ENCODE data around the gene ARHGEF16.

Gene ARHGEF16

DNA sequence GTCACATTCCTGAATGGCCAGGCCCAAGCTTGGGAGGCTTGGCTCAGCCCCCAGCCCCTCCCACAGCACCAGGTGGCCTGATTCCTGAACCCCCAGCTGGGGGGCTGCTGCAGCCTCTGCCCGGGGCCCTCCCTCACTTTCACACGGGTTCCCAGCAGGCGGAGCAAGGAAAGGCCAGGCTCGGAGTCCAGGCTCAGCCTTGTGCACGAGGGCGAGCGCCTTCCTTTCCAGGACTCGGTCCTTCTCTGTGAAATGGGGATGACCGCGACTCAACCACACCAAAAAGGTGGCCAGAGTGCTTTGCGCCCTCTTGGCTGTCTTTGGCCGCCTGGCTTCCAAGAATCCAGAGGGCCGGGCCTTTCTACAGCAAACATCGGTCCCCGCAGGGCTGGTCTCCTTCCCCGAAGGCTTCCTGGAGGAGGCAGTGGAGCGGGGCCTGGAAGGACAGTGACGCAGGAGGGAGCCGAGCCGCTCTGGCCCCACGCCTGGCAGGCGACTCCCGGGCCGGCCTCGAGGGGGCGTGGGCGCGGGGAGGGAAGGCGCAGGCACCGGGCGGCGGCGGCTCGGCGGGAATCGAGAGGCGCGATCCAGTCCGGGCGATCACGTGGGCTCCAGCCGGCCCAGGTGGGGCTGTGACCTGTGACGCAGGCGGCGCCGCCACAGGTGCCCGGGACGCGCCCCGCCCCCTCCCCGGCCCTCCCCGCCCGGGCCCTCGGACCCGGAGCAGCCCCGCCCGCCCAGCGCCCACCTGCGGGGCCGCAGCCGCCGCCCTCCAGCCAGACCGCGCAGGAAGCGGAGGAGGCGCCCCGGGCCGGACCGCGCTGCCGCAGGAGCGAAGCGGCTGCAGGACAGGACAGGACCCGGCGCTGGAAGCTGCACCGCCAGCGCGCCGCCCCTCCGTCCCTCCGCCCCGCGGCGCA, at the start of gene ARHGEF16:
Gene ARHGEF16, plus strand, starts transcription at position 775 of the 920 bp plus-strand sequence. CDS start 8,420 bp downstream, outside the sequence.
- DNase-seq (ENCODE audit: low spot score) = peak; percentile 33

DNA sequence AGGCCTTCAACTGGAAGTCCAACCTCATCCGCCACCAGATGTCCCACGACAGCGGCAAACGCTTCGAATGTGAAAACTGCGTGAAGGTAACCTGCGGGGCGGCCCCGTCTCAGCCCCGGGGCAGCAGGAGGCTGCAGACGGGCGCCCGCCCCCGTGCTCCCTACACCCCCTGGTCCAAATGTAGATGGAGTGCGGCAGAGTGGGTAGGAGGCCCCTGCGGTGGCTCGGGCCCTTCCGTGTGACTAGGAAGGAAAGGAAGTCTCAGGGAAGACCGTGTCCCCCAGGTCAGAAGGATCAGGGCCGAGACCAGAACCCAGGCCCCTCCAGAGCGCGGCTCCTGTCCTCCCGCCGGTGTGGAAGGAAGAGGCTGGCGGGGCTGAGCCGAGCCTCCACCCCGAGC, 49.7 kb upstream of the ARHGEF16 start:
- DNase-seq (ENCODE audit: low spot score) = no peak

DNA sequence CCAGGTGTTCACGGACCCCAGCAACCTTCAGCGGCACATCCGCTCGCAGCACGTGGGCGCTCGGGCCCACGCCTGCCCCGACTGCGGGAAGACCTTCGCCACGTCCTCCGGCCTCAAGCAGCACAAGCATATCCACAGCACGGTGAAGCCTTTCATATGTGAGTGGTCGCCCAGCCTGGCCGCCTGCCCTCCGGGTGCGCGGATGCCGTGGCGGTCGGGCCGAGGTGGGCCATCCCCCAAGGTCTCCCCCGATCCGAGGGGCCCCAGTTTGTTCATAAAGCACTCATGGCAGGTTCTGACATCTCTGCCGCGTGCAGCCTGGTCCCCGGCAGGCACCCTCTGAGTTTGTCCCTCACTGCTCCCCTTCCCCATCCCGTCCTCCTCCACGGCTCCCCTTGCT, 49.0 kb upstream of the ARHGEF16 start:
- DNase-seq (ENCODE audit: low spot score) = no peak

DNA sequence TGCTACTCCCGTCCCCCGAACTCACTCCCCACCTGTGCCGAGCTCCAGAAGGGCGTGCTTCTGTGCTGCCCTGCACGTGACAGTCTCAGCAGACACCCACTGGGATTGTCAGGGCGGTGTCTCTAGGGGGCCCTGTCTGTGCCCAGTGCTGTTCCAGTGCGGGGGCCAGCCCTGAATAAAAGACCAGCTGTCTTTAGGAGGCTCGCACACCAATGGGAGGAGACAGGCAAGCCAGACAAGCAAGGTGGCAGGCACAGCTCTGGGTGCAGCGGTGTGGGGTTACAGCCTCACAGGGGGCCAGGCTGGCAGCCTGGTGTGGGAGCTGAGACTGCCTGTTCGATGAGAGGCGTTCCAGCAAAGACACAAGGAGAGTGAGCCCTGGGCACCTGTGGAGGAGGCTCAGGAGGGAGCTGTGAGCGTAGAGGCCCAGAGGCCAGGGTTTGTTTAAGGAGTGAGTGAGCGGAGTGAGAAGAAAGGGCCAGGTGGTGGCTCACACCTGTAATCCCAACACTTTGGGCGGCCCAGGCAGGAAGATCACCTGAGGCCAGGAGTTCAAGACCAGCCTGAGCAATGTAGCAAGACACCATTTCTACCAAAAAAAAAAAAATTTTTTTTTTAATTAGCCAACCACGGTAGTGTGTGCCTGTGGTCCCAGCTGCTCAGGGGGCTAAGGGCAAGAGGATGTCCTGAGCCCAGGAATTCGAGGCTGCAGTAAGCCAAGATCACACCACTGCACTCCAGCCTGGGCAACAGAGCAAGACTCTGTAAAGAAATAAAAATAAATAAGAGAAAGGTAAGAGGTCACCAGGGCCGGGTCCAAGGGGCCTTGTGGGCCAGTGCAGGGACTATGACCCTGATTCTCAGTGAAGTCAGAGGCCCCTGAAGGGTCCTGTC, 48.2 kb upstream of the ARHGEF16 start:
- no peak for DNase-seq (ENCODE audit: low spot score)

DNA sequence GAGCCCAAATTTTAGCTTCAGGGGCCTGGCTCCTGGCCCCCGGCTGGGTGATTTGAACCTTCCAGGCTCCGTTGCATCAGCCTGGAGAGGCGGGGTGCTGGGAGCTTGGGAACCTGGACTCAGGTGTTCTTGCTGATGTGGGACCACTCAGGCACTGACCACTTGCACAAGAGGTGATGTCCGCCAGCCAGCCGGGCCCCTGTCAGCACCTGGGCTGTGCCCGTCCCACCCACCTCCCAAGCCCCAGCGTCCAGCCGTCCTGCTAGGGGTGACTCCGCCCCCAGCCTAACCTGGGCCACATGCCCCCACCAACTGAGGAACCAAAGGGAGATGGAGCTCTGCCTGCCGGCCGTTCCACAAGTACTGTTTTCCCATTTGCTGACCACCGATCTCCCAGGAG, 47.4 kb upstream of the ARHGEF16 start:
- no peak for DNase-seq (ENCODE audit: low spot score)

DNA sequence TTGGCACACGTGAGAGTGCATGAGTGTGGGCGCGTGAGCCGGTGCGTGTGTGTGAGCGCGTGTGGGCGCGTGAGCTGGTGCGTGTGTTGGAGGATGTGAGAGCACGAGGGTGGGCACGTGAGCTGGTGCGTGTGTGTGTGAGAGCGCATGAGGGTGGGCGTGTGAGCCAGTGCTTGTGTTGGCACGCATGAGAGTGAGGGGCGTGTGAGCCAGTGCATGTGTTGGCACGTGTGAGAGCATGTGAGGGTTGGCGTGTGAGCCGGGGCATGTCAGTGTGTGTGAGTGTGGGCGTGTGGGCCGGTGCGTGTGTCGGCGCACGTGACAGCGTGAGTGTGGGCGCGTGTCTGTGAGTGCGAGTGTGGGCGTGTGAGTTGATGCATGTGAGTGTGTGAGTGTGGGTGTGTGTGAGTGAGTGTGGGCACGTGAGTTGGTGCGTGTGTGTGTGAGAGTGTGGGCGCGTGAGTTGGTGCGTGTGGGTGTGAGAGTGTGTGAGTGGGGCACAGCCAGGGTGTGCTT, 45.7 kb upstream of the ARHGEF16 start:
- no peak for DNase-seq (ENCODE audit: low spot score)

DNA sequence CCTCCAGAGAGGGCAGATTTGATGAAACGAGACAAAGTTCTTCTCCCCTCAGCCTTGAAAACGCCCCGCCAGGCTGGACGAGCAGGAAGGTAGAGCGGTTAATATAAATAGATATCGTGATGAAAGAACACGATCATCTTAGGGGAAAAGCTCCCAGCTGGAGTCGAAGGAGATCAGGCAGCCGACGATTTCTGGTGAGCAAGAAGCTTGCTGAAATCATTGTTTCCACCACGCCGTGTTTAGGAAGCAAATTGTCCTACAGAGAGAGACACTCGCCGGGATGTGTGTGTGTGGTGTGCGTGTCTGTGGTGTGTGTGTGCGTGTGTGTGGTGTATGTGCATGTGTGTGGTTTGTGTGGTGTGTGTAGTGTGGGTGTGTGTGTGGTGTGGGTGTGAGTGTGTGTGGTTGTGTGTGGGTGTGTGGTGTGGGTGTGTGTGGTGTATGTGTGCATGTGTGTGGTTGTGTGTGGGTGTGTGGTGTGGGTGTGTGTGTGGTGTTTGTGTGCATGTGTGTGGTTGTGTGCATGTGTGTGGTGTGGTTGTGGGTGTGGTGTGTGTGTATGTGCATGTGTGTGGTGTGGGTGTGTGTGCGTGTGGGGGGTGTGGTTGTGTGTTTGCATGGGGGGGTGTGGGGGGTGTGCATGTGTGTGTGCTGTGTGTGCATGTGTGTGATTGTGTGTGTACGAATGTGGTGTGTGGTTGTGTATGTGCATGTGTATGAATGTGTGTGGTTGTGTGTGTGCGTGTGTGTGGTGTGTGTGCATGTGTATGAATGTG, 44.9 kb upstream of the ARHGEF16 start:
- DNase-seq (ENCODE audit: low spot score) = no peak

DNA sequence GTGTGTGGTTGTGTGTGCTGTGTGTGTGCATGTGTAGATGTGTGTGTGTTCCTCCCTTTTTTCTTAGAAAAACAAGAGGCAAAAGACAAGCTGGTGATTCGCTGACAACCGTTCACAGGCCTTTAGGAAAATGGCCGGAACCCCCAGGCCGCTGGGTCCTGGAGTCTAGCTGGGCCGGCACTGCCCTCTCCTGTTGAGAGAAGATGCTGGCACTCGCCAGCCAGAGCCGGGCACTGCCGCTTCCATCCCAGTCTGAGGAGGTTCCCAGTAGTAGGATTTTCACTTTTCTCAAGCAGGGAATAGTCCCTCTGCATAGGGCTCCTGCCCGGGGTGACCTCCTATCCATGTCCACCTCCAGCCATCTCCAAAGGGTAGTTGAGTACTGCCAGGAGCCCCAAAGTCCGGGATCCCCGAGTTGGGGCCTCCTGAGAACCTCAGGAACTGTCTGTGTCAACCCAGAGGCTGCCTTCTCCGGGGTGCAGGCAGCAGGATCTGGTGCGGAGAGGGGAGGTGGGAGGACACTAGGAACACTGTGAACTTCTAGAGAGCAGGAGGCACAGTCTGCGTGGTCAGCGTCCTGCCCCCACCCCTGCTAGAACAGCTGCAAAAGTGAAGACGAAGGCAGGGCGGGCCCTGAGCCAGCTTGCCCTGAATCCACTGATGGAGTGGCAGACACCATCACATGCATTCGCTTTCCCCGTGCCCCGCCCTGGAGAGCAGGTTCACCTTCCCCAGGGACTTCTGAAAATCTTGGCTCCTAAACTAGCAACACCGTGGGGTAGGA, 44.1 kb upstream of the ARHGEF16 start:
- DNase-seq (ENCODE audit: low spot score) = no peak

DNA sequence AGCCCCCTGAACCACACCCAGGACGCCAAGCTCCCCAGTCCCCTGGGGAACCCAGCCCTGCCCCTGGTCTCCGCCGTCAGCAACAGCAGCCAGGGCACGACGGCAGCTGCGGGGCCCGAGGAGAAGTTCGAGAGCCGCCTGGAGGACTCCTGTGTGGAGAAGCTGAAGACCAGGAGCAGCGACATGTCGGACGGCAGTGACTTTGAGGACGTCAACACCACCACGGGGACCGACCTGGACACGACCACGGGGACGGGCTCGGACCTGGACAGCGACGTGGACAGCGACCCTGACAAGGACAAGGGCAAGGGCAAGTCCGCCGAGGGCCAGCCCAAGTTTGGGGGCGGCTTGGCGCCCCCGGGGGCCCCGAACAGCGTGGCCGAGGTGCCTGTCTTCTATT, 42.7 kb upstream of the ARHGEF16 start:
- no peak for DNase-seq (ENCODE audit: low spot score)

DNA sequence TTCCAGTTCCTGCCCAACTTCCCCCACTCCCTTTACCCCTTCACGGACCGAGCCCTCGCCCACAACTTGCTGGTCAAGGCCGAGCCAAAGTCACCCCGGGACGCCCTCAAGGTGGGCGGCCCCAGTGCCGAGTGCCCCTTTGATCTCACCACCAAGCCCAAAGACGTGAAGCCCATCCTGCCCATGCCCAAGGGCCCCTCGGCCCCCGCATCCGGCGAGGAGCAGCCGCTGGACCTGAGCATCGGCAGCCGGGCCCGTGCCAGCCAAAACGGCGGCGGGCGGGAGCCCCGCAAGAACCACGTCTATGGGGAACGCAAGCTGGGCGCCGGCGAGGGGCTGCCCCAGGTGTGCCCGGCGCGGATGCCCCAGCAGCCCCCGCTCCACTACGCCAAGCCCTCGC, 42.1 kb upstream of the ARHGEF16 start:
- no peak for DNase-seq (ENCODE audit: low spot score)

DNA sequence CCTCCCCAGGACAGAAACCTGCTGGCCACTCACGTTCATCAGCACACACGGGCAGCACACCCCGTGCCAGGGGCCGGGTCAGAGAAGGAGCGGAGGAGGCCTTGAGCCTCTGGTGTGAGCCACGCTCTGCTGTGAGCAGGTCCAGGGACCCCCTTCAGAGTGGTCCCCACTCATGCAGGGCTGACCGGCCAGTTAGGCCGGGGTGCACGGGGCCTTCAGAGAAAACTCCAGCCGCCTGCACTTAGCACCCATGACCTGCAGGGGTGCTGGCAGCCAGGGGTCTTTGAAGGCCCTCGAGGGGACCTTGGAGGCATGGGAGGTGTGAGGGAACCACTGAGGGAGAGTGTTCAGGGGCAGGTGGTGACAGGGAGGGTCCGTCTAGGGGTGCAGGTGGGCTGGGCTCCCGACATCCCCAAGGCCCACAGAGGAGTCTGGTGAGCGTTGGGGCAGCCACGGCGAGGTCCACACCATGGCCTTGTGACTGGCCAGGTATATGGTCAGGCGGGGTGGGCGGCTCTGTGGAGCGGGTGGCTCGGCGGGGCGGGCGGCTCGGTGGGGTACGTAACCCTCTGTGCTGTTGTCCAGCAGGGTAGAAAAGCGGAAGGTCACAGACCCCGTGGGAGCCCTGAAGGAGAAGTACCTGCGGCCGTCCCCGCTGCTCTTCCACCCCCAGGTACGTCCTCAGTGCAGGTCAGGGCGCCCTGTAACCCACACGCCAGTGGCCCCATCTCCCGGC, 40.3 kb upstream of the ARHGEF16 start:
- DNase-seq (ENCODE audit: low spot score) = no peak

DNA sequence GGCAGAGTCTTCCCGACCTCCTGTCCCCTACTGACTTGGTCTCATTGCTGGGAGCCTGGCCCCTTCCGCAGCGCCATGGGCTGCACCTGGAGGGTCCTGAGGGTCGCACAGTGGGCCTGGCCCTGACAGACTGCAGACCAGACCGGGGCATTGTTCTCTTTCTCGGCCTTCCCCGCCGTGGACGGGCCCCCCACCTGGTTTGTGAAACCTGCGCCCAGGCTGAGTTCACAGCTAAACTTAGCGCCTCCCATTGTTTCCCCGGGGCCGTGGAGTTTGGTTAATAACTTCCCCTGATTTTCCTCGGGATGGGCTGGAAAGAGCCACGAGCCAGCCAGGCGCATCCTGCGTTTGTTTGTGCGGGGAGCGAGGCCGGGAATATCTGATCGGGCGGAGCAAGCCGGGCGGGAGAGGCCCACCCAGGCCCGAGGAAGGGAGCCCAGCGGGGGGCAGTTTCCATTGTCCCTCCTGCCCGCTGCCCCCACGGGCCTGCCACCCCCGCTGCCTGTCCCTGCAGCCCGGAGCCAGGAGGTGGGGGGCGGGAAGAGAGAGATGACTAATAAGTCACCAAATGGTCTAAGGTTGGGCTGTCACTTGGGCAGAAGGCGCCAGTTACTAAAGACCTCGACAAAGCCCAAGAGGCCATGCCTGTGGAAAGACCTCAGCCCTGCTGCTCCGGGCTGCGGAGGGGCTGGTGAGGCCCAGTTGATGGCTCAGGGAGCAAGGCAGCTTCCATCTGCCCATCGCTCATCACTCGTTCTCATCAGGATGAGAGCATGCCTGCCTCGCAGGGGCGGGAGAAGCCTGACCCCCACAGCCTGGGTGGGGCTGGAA, 39.0 kb upstream of the ARHGEF16 start:
- DNase-seq (ENCODE audit: low spot score) = peak; percentile 53

DNA sequence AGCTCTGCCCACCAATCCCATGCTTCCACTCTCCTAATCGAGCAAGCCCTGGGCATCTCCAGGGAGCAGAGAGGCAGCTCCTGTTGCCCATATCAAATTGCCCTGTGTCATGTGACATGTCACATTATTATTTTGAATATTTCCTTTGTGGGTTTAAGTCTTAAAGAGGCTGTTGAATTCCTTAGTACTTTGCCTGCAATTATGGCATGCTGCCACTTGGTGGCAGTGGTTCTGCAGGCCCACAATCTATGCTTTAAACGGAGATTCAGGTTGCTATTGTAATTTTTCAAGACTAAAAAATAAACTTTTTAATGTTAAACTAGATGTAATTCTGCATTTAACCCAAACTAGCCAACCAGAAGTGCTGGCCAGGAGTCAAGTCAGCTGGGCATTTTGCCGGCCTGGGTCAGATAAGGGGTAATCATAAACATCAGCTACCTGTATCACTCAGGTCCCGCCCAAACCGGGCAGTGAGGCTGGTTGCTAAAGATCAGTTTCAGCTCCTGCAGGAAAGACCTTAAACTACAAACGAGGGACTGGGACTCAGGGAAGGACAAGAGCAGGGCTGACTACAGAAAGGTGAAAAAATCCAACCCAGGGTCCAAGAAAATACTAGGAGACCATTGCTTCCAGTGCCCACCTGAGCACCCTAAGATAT, 37.3 kb upstream of the ARHGEF16 start:
- no peak for DNase-seq (ENCODE audit: low spot score)

DNA sequence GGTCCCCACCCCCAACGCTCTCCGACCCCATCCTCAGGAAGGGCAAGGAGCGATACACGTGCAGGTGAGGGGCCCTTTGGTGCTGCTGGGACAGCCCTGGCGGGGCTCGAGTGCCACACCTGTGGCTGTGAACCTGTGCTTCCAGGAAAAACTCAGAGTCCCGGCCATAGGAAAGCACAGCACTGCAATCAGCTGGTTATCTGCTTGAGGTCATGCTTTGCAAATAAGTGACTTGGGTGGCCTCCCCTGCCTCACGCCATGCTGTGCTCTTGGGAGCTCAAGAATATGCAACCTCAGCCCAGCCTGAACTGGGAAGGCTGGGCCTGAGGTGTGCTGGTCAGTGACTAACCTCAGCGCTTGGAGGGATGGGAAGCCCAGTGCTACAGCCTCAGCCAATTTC, 36.5 kb upstream of the ARHGEF16 start:
- DNase-seq (ENCODE audit: low spot score) = no peak

DNA sequence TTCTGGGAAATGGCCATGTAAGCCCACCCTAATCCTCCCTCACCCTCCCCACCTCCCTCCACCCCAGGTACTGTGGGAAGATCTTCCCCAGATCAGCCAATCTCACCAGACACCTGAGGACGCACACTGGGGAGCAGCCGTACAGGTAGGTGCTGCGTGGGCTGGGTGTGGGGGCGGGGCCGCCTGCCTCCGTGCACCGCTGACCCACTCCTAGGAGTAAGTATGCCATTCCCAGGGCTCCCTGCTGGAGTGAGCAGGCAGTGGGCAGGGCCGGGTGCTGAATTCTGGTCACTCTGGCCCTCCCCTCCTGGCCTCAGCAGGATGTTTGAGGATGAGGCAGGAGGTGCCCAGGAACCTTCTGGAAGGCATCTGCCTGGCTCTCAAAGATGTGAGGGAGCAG, 35.9 kb upstream of the ARHGEF16 start:
- no peak for DNase-seq (ENCODE audit: low spot score)

DNA sequence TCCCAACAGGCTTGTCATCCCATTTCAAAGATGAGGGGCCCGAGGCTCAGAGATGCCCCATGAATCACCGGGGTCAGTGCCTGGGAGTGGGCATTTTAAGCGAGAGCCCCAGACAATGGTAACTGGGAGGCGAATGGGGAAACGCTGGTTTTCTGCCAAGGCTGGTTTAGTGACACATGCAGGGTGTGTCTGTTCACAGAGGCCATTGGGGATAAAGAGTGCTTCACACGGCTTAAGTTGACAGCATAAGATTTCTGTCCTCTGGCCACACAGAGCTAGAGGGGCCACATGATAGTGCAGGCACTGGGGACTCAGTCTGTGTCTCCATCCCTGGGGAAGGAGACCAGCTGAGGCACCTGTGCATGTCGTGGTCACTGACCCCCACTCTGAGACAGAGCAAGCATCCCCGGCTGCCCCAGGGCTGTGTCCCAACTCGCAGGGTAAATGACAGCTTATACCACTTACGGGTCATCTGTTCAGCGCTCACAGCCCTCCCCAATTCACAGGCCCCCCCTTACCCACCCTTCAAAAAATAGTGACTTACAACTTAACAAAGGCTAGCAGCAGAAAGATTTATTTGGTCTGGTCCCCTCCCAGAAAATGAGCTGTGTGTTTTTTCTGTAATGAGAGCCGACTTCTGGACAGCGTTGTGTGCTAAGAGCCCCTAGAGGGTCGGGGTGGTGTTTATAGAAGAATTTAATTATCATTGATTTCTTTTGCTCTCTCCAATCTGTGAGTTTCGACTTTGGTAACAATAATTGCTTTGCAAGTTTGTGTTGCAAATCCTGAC, 34.9 kb upstream of the ARHGEF16 start:
- no peak for DNase-seq (ENCODE audit: low spot score)

DNA sequence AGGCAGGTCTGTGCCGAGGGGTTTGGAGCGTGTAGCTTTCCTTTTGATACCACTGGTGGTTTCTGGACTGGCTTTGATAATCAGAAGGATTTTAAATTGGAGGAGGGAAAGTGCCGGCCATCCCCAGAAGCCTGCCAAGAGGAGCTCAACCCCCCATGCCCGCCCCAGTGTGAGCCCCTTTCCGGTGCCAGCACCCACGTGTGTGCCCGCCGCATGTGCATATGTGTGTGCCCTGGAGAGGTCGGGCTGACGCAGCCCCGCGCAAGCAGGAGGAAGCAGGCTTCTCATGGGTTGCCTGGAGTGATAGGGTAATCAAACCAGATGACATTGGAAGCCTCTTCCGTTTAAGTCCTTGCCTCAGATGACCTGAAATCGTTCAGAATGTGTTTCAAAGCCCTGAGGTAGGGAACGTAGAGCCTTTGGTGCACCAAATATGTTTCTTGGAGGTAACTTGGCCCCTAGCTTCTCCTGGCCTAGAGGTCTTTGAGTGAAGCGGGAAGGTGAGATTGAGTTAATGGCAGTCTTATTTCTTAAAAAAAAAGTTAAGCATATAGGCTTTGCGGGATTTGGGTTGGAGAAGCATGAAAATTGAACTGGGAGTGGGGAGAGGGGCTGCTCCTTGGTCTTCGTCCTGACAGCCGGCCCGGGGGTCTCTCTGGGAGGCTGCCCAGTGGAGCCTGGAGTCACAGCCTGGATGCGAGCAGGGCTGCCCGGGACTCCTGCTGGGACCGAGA, 34.1 kb upstream of the ARHGEF16 start:
- DNase-seq (ENCODE audit: low spot score) = no peak
